Neural progenitor cell (in vitro differentiated cells): Measurements from ENCODE around the gene KANSL3.

Source experiments
- CTCF ChIP-seq: fragments of 200-600 bp; sonication (generic); IDR thresholded peaks from 2 replicates; pipeline ENCODE4 v1.5.1; 2017; ENCODE audit warnings: antibody characterized with exemption, mild to moderate bottlenecking
- EZH2 ChIP-seq: fragments of 200-600 bp; sonication (generic); IDR thresholded peaks from 2 replicates; pipeline ENCODE4 v1.6.1; 2017; ENCODE audit warnings: antibody characterized with exemption, mild to moderate bottlenecking, moderate library complexity
- EZH2phosphoT487 ChIP-seq: fragments of 200-600 bp; sonication (generic); IDR thresholded peaks from 2 replicates; pipeline ENCODE4 v1.6.1; 2017; ENCODE audit warnings: antibody characterized with exemption

GRCh38 chr2:96601382-96602292, 36.5 kb downstream of the KANSL3 start:
- TF ChIP-seq CTCF (no peak), EZH2 (no peak), EZH2phosphoT487 (no peak)
